Smooth muscle cell (in vitro differentiated cells): Measurements from ENCODE around the gene EBF4. TPM values are rescaled to one million over a fixed set of nuclear protein-coding genes. Genes with fewer than 3 reads are reported as not detected.
A peak's percentile ranks its signal among the peaks of the same experiment; 100 is the strongest.

Source experiments
- DNase-seq: peaks from one replicate; lab custom pipeline; 2025; ENCODE audit not compliant: unreplicated experiment; lab: John Stamatoyannopoulos, UW
- H2AFZ ChIP-seq: fragments of 200-600 bp; sonication (generic); 2 replicates; pipeline ENCODE4 v1.6.0; 2016; ENCODE audit warnings: antibody characterized with exemption, low read depth, mild to moderate bottlenecking
- H3F3A ChIP-seq: fragments of 200-600 bp; sonication (generic); 2 replicates; pipeline ENCODE4 v1.6.0; 2017; ENCODE audit warnings: antibody characterized with exemption, low read depth
- H3K27ac ChIP-seq: fragments of 200-600 bp; sonication (generic); 2 replicates; pipeline ENCODE4 v1.5.1; 2016; ENCODE audit warnings: low read depth, mild to moderate bottlenecking
- H3K27me3 ChIP-seq: fragments of 200-600 bp; sonication (generic); 2 replicates; pipeline ENCODE4 v1.6.1; 2016; ENCODE audit warnings: low read depth, mild to moderate bottlenecking
- H3K36me3 ChIP-seq: fragments of 200-600 bp; sonication (generic); 2 replicates; pipeline ENCODE4 v1.5.1; 2016; ENCODE audit warnings: low read depth
- H3K4me1 ChIP-seq: fragments of 200-600 bp; sonication (generic); 2 replicates; pipeline ENCODE4 v1.5.1; 2016; ENCODE audit warnings: low read depth
- H3K4me2 ChIP-seq: fragments of 200-600 bp; sonication (generic); 2 replicates; pipeline ENCODE4 v1.6.0; 2016; ENCODE audit warnings: mild to moderate bottlenecking
- H3K4me3 ChIP-seq: fragments of 200-600 bp; sonication (generic); 2 replicates; pipeline ENCODE4 v1.5.1; 2016; ENCODE audit warnings: mild to moderate bottlenecking
- H3K79me2 ChIP-seq: fragments of 200-600 bp; sonication (generic); 2 replicates; pipeline ENCODE4 v1.6.0; 2016; ENCODE audit warnings: low read depth, mild to moderate bottlenecking
- H3K9ac ChIP-seq: fragments of 200-600 bp; sonication (generic); 2 replicates; pipeline ENCODE4 v1.6.0; 2016; ENCODE audit warnings: low read depth
- H3K9me3 ChIP-seq: fragments of 200-600 bp; sonication (generic); replicated peaks from 2 replicates; pipeline ENCODE4 v1.5.1; 2016; ENCODE audit warnings: low read depth
- H4K20me1 ChIP-seq: fragments of 200-600 bp; sonication (generic); 2 replicates; pipeline ENCODE4 v1.6.0; 2016; ENCODE audit warnings: low read depth
- CTCF ChIP-seq: fragments of 200-600 bp; sonication (generic); IDR thresholded peaks from 2 replicates; pipeline ENCODE4 v1.5.1; 2017; ENCODE audit warnings: borderline replicate concordance, mild to moderate bottlenecking, antibody characterized with exemption; ENCODE audit not compliant: insufficient read depth, poor library complexity, severe bottlenecking
- WGBS: methylation state at CpG from one replicate; pipeline ENCODE4 v1.1.7; 2016; ENCODE audit warnings: low lambda C conversion rate; 5-methylcytosine and 5-hydroxymethylcytosine counted together
- polyA plus RNA-seq: library from polyadenylated mRNA; unstranded; fragments of >200 nt; fragmentation: Nextera tagmentation; extraction: Ambion mirVana; gene quantifications from 2 replicates; pipeline ENCODE4 v1.2.1, GENCODE V29; 2016
- total RNA-seq: library from RNA; depleted of rRNA; stranded (reverse); fragments of >200 nt; gene quantifications from 2 replicates; pipeline ENCODE4 v1.2.3, GENCODE V29; 2014

Gene EBF4
- total and polyA plus RNA-seq, 2 experiments from 2014 or later: 8.2 to 19.0 TPM

GRCh38 chr20:2688041-2688591 is 4.5 kb upstream of the EBF4 start:
- no peak overlapping the region for H3K9ac ChIP-seq
- DNase-seq: peak; percentile 35
- peak; percentile 84 for TF ChIP-seq CTCF
- H3K4me2 ChIP-seq: peak overlapping the region; percentile 82
- no peaks in the 10 kb centered on the region for H3K36me3 ChIP-seq
- H3K4me1 ChIP-seq: no peaks in the 10 kb centered on the region
- peaks cover 37% of the 10 kb centered on the region for H3K27me3 ChIP-seq
- no peak overlapping the region for H3K27ac ChIP-seq
- H3K9me3 ChIP-seq: no peaks in the 10 kb centered on the region
- H3F3A ChIP-seq: no peaks in the 10 kb centered on the region
- H2AFZ ChIP-seq: peak overlapping the region; percentile 71
- no peak overlapping the region for H3K4me3 ChIP-seq
- no peaks in the 10 kb centered on the region for H4K20me1 ChIP-seq
- 12% methylated on average over 18 of the region's 18 CpGs for WGBS
- H3K79me2 ChIP-seq: no peaks in the 10 kb centered on the region

- Histone ChIP-seq H3K4me2 (no peak overlapping the region), H3K9me3 (no peaks in the 10 kb centered on the region), H3K4me1 (peaks cover 7% of the 10 kb centered on the region), H3K4me3 (no peak overlapping the region), H3F3A (no peaks in the 10 kb centered on the region), H3K79me2 (no peaks in the 10 kb centered on the region), H3K9ac (no peak overlapping the region), H3K27me3 (peaks cover 46% of the 10 kb centered on the region), H2AFZ (no peak overlapping the region), H4K20me1 (peaks cover 13% of the 10 kb centered on the region), H3K27ac (no peak overlapping the region), H3K36me3 (no peaks in the 10 kb centered on the region)
- no peak for DNase-seq
- WGBS: 73% methylated on average over 3 of the region's 3 CpGs
- TF ChIP-seq CTCF: no peak
Measured at GRCh38 chr20:2690213-2690612, 2.4 kb upstream of the EBF4 start.

GRCh38 chr20:2690718-2691117 is 1.9 kb upstream of the EBF4 start:
- no peaks in the 10 kb centered on the region for H3K9me3 ChIP-seq
- no peak overlapping the region for H3K4me3 ChIP-seq
- H3K4me2 ChIP-seq: no peak overlapping the region
- H4K20me1 ChIP-seq: peaks cover 18% of the 10 kb centered on the region
- WGBS: 80% methylated on average over 6 of the region's 6 CpGs
- H3K9ac ChIP-seq: no peak overlapping the region
- no peaks in the 10 kb centered on the region for H3K79me2 ChIP-seq
- H3F3A ChIP-seq: no peaks in the 10 kb centered on the region
- no peak overlapping the region for H3K27ac ChIP-seq
- TF ChIP-seq CTCF: no peak
- no peak for DNase-seq
- H3K27me3 ChIP-seq: peaks cover 42% of the 10 kb centered on the region
- no peak overlapping the region for H2AFZ ChIP-seq
- no peaks in the 10 kb centered on the region for H3K36me3 ChIP-seq
- H3K4me1 ChIP-seq: peaks cover 8% of the 10 kb centered on the region

DNA sequence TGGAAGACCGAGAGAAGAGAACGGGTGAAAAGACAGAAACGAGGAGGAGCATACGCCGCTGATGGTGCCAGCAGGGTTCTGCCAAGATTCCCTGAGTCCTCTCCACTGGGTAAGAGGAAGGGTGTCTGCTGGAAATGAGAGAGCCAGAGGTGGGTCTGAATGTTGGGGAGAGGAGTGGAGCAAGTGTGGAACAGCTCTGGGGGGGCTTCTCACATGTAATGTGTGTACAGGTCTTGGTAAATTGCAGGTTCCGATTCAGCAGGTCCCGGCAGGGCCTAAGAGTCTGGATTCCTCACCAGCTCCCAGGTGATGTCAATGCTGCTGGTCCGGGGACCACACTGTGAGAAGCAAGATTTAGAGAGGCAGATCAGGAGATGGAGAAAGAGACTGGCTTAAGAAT is 1.5 kb upstream of the EBF4 start:
- H3K4me2 ChIP-seq: no peak overlapping the region
- TF ChIP-seq CTCF: no peak
- peaks cover 41% of the 10 kb centered on the region for H3K27me3 ChIP-seq
- peaks cover 8% of the 10 kb centered on the region for H3K4me1 ChIP-seq
- H3K27ac ChIP-seq: no peak overlapping the region
- H2AFZ ChIP-seq: no peak overlapping the region
- no peaks in the 10 kb centered on the region for H3K9me3 ChIP-seq
- no peaks in the 10 kb centered on the region for H3K36me3 ChIP-seq
- 97% methylated on average over 8 of the region's 8 CpGs for WGBS
- no peak for DNase-seq
- H3F3A ChIP-seq: no peaks in the 10 kb centered on the region
- H3K9ac ChIP-seq: no peak overlapping the region
- no peaks in the 10 kb centered on the region for H3K79me2 ChIP-seq
- H4K20me1 ChIP-seq: peaks cover 22% of the 10 kb centered on the region
- H3K4me3 ChIP-seq: no peak overlapping the region
